Sigmoid colon (tissue), 3 donors: Measurements from ENCODE around the gene ADH1C.

Source experiments
- POLR2A ChIP-seq, 2 donors: fragments of 450-650 bp; IDR thresholded peaks; one replicate each; pipeline ENCODE4 v1.6.1; 2016; ENCODE audit warnings: antibody characterized with exemption in 2 of 2, mild to moderate bottlenecking in 2 of 2, moderate library complexity in 2 of 2
- TF ChIP-seq, protein P1 (sequence below), 4 experiments: fragments of 450-650 bp in 3 of 4; fragments of 200-600 bp in 1 of 4; IDR thresholded peaks; one replicate each; pipeline ENCODE4 v1.5.1; 2016 to 2019; ENCODE audit warnings: antibody characterized with exemption in 4 of 4, mild to moderate bottlenecking in 3 of 4, moderate library complexity in 2 of 4

DNA sequence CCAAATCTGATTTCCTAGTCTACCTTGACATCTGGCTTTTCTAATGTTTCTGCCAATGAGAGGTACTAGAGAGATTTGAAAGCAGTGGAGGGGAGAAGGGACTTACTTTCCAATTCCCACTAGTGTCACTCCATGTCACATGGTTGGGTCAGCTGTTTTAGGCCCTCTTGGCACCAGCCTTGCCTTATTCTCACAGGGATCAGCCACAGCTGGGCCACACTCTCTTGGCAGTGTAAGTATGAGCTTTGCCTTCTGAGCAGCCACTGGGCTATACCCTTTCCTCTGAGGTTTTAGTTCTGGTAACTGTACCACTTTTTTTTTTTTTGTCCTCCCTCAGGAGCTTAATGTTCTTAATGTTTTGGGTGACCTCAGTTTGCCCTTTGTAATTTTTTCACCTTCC, 10.2 kb upstream of the ADH1C start:
- TF ChIP-seq, protein P1, sequence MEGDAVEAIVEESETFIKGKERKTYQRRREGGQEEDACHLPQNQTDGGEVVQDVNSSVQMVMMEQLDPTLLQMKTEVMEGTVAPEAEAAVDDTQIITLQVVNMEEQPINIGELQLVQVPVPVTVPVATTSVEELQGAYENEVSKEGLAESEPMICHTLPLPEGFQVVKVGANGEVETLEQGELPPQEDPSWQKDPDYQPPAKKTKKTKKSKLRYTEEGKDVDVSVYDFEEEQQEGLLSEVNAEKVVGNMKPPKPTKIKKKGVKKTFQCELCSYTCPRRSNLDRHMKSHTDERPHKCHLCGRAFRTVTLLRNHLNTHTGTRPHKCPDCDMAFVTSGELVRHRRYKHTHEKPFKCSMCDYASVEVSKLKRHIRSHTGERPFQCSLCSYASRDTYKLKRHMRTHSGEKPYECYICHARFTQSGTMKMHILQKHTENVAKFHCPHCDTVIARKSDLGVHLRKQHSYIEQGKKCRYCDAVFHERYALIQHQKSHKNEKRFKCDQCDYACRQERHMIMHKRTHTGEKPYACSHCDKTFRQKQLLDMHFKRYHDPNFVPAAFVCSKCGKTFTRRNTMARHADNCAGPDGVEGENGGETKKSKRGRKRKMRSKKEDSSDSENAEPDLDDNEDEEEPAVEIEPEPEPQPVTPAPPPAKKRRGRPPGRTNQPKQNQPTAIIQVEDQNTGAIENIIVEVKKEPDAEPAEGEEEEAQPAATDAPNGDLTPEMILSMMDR (IDR thresholded peaks at IDR 0.05): no peak
- no peak for TF ChIP-seq POLR2A (IDR thresholded peaks at IDR 0.05)
